Loucy (cell line): Measurements from ENCODE around the gene KLF2.
A peak's percentile ranks its signal among the peaks of the same experiment; 100 is the strongest.

Source experiments
- H2AFZ ChIP-seq: fragments of 200-600 bp; sonication (generic); 2 replicates; pipeline ENCODE4 v1.6.0; 2016; ENCODE audit warnings: antibody characterized with exemption, mild to moderate bottlenecking, low read length, moderate library complexity
- H3F3A ChIP-seq: fragments of 200-600 bp; 2 replicates; pipeline ENCODE4 v1.6.0; 2016; ENCODE audit warnings: antibody characterized with exemption, low read depth, mild to moderate bottlenecking
- H3K27me3 ChIP-seq: fragments of 200-600 bp; sonication (generic); 2 replicates; pipeline ENCODE4 v1.6.1; 2014; ENCODE audit warnings: low read length, mild to moderate bottlenecking; ENCODE audit not compliant: insufficient read depth, poor library complexity, severe bottlenecking
- H3K36me3 ChIP-seq: fragments of 200-600 bp; sonication (generic); 2 replicates; pipeline ENCODE4 v1.6.1; 2016; ENCODE audit warnings: low read length; ENCODE audit not compliant: insufficient read depth
- H3K4me1 ChIP-seq: fragments of 200-600 bp; sonication (generic); 2 replicates; pipeline ENCODE4 v1.5.1; 2014; ENCODE audit warnings: low read length, mild to moderate bottlenecking; ENCODE audit not compliant: insufficient read depth, poor library complexity, severe bottlenecking
- H3K4me2 ChIP-seq: fragments of 200-600 bp; sonication (generic); 2 replicates; pipeline ENCODE4 v1.6.0; 2014; ENCODE audit warnings: antibody characterized with exemption, low read length, low read depth, mild to moderate bottlenecking; ENCODE audit not compliant: poor library complexity, severe bottlenecking
- H3K4me3 ChIP-seq: fragments of 200-600 bp; sonication (generic); 2 replicates; pipeline ENCODE4 v1.5.1; 2014; ENCODE audit warnings: low read length, mild to moderate bottlenecking, mixed read lengths; ENCODE audit not compliant: poor library complexity, severe bottlenecking
- H3K79me2 ChIP-seq: fragments of 200-600 bp; sonication (generic); 2 replicates; pipeline ENCODE4 v1.6.1; 2014; ENCODE audit warnings: low read length; ENCODE audit not compliant: insufficient read depth
- H3K9ac ChIP-seq: fragments of 200-600 bp; sonication (generic); 2 replicates; pipeline ENCODE4 v1.6.0; 2014; ENCODE audit warnings: mild to moderate bottlenecking, low read depth, low read length, moderate library complexity; ENCODE audit not compliant: poor library complexity, severe bottlenecking
- H3K9me2 ChIP-seq: fragments of 200-600 bp; sonication (generic); replicated peaks from 2 replicates; pipeline ENCODE4 v1.6.1; 2016; ENCODE audit warnings: low read depth, low read length, mixed read lengths
- H3K9me3 ChIP-seq: fragments of 200-600 bp; sonication (generic); 2 replicates; pipeline ENCODE4 v1.6.1; 2014; ENCODE audit warnings: mild to moderate bottlenecking, antibody characterized with exemption, low read length, low read depth; ENCODE audit not compliant: insufficient read depth
- H4K20me1 ChIP-seq: fragments of 200-600 bp; sonication (generic); 2 replicates; pipeline ENCODE4 v1.6.0; 2014; ENCODE audit warnings: antibody characterized with exemption, low read length, mild to moderate bottlenecking; ENCODE audit not compliant: insufficient read depth, poor library complexity, severe bottlenecking
- EZH2phosphoT487 ChIP-seq: fragments of 200-600 bp; IDR thresholded peaks from 2 replicates; pipeline ENCODE4 v1.6.1; 2018; ENCODE audit warnings: antibody characterized with exemption, mild to moderate bottlenecking, moderate library complexity, borderline replicate concordance
- TF ChIP-seq, protein P1 (sequence below): fragments of 200-600 bp; sonication (generic); conservative IDR thresholded peaks from 2 replicates; pipeline ENCODE4 v1.5.1; 2014; ENCODE audit warnings: mild to moderate bottlenecking, antibody characterized with exemption, low read length

The KLF2 gene

DNA sequence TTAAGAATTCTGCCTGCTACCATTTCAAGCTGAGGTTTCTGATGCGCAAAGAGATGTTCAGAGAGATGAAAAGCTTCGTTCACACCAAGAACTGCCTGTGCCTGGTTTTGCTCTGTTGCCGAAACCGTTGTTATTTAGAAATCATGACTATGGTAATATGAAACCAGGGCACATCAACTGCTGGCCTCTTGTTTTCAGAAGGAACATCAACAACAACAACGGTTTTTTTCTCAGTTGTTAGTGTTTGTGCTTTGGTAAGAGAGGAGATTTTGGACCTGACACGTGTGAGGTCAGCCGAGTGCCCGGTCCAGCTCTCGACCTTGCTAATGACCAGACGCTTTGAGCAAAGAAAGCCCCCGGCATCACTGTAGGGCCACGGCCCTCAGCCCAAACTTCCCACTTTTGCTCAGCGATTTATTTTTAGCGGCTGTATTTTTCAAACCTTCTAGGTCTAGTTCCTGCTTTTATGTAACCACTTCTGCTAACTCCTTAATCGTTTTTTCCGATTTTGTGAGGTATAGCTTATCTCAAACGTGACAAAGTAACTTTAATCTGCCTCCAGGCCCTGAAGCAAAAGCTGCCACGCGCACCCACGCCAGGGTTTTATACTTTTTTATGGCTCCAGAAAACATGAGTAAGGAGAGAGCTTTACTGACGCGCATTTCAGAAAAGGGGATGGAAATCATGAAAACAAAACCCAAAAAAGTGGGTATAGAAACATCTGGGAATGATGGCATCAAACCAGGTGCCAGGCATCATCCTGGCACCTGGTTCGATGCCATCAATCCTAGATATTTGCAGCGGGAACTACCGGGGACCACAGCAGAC is 42.0 kb downstream of the KLF2 start:
- H3K4me3 ChIP-seq, result peak overlapping the region; percentile 62
- H3K9ac ChIP-seq, result peak overlapping the region; percentile 55
- no peaks in the 10 kb centered on the region for H3K9me2 ChIP-seq

DNA sequence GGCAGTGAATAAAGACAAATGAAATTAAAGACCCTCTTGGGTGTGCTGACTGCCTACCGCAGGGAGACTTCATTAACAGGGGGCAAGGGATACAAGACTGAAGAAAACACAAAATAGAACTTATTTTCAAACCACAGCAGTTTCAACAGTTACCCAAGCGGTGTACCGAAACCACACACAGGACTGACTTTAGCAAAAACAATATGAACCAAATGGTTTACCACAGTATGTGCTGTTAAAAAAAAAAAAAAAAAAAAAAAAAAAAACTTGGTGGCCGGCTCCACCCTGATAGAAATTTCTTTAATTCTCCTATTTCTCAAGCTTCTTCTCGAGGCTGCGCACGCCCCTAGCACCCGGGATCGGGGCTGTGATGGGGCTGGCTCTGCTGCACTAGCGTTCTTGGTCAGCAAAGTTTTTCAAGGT is 42.6 kb downstream of the KLF2 start:
- Histone ChIP-seq H3K9me2 (no peaks in the 10 kb centered on the region), H3K9me3 (no peaks in the 10 kb centered on the region), H3K4me1 (peaks cover 66% of the 10 kb centered on the region), H3K27me3 (no peaks in the 10 kb centered on the region), H3K9ac (peak overlapping the region; percentile 55), H3K4me3 (peak overlapping the region; percentile 62), H3K36me3 (no peaks in the 10 kb centered on the region), H2AFZ (no peak overlapping the region), H3K4me2 (peak overlapping the region; percentile 89), H3K79me2 (no peaks in the 10 kb centered on the region), H3F3A (peaks cover 3% of the 10 kb centered on the region; the same call in 1 of the 2 replicates), H4K20me1 (no peaks in the 10 kb centered on the region)
- TF ChIP-seq, protein P1, sequence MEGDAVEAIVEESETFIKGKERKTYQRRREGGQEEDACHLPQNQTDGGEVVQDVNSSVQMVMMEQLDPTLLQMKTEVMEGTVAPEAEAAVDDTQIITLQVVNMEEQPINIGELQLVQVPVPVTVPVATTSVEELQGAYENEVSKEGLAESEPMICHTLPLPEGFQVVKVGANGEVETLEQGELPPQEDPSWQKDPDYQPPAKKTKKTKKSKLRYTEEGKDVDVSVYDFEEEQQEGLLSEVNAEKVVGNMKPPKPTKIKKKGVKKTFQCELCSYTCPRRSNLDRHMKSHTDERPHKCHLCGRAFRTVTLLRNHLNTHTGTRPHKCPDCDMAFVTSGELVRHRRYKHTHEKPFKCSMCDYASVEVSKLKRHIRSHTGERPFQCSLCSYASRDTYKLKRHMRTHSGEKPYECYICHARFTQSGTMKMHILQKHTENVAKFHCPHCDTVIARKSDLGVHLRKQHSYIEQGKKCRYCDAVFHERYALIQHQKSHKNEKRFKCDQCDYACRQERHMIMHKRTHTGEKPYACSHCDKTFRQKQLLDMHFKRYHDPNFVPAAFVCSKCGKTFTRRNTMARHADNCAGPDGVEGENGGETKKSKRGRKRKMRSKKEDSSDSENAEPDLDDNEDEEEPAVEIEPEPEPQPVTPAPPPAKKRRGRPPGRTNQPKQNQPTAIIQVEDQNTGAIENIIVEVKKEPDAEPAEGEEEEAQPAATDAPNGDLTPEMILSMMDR, result no peak
- no peak for TF ChIP-seq EZH2phosphoT487

More for the DNA sequence above, 42.0 kb downstream of the KLF2 start:
- Histone ChIP-seq H3K79me2 (no peaks in the 10 kb centered on the region), H4K20me1 (no peaks in the 10 kb centered on the region), H3F3A (peaks cover 3% of the 10 kb centered on the region; the same call in 1 of the 2 replicates), H3K4me1 (peaks cover 60% of the 10 kb centered on the region), H3K4me2 (peak overlapping the region; percentile 89), H3K9me3 (no peaks in the 10 kb centered on the region), H3K27me3 (no peaks in the 10 kb centered on the region), H2AFZ (no peak overlapping the region), H3K36me3 (no peaks in the 10 kb centered on the region)
- no peak for TF ChIP-seq EZH2phosphoT487
- TF ChIP-seq, protein P1, result no peak

DNA sequence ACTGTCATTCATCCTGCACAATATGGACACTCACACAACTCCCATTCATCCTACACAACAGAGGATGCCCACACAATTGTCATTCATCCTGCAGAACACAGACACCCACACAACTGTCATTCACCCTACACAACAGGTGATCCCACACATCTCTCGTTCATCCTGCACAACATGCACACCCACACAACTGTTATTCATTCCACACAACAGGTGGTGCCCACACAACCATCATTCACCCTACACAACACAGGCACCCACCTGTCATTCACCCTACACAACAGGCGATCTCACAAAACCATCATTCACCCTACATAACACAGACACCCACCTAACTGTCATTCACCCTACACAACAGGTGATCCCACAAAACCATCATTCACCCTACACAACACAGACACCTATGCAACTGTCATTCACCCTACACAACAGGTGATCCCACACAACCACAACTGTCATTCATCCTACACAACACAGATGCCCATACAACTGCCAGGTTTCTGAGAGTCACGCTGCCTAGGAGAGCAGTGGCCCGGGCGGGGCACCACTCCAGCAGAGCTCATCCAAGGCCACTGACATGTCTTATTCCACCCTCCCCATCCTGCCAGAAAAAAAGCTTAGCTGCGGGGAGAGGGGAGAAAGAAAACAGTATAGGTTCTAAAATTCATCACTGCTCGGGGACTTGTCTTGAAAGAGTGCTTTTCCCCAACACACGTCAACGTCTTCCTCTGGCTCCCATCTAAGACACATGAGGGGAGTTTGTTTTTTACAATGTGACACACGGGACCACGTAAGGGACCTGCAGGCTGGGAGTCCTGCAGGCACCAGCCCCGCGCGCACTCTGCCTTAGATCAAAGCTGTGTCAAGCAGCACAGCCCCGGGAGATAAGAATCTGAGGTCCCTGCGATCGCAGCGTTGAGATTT is 44.0 kb downstream of the KLF2 start:
- no peaks in the 10 kb centered on the region for H3K9me2 ChIP-seq
- no peaks in the 10 kb centered on the region for H3K36me3 ChIP-seq
- no peak for TF ChIP-seq EZH2phosphoT487
- TF ChIP-seq, protein P1, result no peak
- peak overlapping the region; percentile 64 for H3K4me2 ChIP-seq
- no peak overlapping the region for H3K9ac ChIP-seq
- peaks cover 80% of the 10 kb centered on the region for H3K4me1 ChIP-seq
- H3K79me2 ChIP-seq, result no peaks in the 10 kb centered on the region
- peaks cover 3% of the 10 kb centered on the region; the same call in 1 of the 2 replicates for H3F3A ChIP-seq
- H3K27me3 ChIP-seq, result no peaks in the 10 kb centered on the region
- no peak overlapping the region for H2AFZ ChIP-seq
- H3K4me3 ChIP-seq, result peak overlapping the region; percentile 13
- H3K9me3 ChIP-seq, result no peaks in the 10 kb centered on the region
- H4K20me1 ChIP-seq, result no peaks in the 10 kb centered on the region
